WERI-Rb-1 (cell line): ENCODE data around the gene UMODL1.

ENCODE experiments used
- DNase-seq: peaks from one replicate; pipeline ENCODE4 v3.0.0-alpha.2; 2020
- H3K27ac ChIP-seq: fragments of 250-450 bp; sonication (Bioruptor Pico); 2 replicates; pipeline ENCODE4 v1.5.1; 2020; ENCODE audit warnings: mild to moderate bottlenecking, moderate library complexity
- H3K27me3 ChIP-seq: fragments of 250-450 bp; sonication (Bioruptor Pico); 2 replicates; pipeline ENCODE4 v1.5.1; 2021; ENCODE audit warnings: mild to moderate bottlenecking, low read depth, moderate library complexity; ENCODE audit not compliant: insufficient read depth, severe bottlenecking
- H3K36me3 ChIP-seq: fragments of 250-450 bp; sonication (Bioruptor Pico); 2 replicates; pipeline ENCODE4 v1.5.1; 2020; ENCODE audit warnings: mild to moderate bottlenecking, moderate library complexity
- H3K4me3 ChIP-seq: 2 replicates; pipeline ENCODE4 v1.5.1; 2011; ENCODE audit warnings: low read depth, mild to moderate bottlenecking, control low read depth, low read length
- H3K9me3 ChIP-seq: fragments of 250-450 bp; sonication (Bioruptor Pico); 2 replicates; pipeline ENCODE4 v1.5.1; 2021; ENCODE audit warnings: mild to moderate bottlenecking, moderate library complexity; ENCODE audit not compliant: severe bottlenecking
- TF ChIP-seq, protein P1 (sequence below): IDR thresholded peaks from 2 replicates; pipeline ENCODE4 v1.5.1; 2011; ENCODE audit warnings: low read depth, mild to moderate bottlenecking, control low read depth, inconsistent platforms, low read length

The UMODL1 gene

DNA sequence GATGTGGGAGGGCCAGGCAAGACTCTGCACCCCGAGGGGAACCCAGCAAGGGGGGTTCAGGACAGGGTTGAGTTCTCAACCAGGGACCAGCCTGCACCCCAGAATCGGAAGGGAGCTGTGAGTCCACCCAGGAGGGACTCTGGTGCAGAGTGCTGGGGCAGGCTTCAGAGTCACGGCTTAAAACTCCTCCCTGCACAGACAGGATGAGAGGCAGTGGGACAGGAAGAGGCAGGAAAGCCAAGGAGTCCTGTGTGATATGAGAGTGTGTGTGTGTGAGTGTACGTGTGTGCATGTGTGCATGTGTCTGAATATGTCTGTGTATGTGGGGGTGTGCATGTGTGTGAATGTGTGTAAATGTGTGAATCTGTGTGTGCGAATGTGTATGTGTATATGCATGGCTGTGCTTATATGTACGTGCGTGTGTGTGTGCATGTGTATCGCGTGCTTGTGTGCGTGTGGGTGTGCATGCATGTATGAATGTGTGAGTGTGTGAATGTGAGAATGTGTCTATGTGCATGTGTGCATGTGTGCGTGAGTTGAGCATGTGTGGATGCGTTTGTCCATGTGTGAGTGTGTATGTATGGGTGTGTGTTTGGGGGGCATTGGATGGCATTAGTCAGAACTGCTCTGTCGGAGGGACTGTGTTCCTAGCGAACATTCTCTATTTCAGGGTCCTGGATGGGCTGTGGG, 52.2 kb downstream of the UMODL1 start:
- DNase-seq: no peak
- TF ChIP-seq, protein P1, sequence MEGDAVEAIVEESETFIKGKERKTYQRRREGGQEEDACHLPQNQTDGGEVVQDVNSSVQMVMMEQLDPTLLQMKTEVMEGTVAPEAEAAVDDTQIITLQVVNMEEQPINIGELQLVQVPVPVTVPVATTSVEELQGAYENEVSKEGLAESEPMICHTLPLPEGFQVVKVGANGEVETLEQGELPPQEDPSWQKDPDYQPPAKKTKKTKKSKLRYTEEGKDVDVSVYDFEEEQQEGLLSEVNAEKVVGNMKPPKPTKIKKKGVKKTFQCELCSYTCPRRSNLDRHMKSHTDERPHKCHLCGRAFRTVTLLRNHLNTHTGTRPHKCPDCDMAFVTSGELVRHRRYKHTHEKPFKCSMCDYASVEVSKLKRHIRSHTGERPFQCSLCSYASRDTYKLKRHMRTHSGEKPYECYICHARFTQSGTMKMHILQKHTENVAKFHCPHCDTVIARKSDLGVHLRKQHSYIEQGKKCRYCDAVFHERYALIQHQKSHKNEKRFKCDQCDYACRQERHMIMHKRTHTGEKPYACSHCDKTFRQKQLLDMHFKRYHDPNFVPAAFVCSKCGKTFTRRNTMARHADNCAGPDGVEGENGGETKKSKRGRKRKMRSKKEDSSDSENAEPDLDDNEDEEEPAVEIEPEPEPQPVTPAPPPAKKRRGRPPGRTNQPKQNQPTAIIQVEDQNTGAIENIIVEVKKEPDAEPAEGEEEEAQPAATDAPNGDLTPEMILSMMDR: no peak
- Histone ChIP-seq H3K4me3 (no peak overlapping the region), H3K36me3 (no peaks in the 10 kb centered on the region), H3K9me3 (no peaks in the 10 kb centered on the region), H3K27ac (no peak overlapping the region), H3K27me3 (no peaks in the 10 kb centered on the region)

DNA sequence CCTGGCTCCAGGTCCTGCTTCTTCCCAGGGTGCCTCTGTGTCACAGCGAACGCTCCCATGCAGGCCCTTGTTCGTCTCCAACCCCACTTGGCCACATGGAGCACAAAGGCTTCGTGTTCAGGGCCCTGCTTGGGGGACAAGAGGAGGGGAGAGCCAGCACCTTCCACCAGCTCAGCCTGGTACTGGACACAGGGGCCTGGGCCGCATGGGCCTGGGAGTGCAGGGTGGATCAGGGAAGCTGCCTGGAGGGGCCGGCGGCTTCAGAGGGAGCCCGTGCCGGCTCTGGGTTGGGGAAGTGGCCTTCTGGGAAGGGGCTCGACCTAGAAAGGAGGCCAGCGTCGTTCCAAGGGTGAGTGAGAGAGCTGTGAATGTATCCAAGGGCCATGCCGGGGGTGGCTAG, 53.0 kb downstream of the UMODL1 start:
- H3K36me3 ChIP-seq: no peaks in the 10 kb centered on the region
- H3K4me3 ChIP-seq: no peak overlapping the region
- H3K27ac ChIP-seq: no peak overlapping the region
- H3K9me3 ChIP-seq: no peaks in the 10 kb centered on the region
- TF ChIP-seq, protein P1: no peak
- no peak for DNase-seq
- no peaks in the 10 kb centered on the region for H3K27me3 ChIP-seq

DNA sequence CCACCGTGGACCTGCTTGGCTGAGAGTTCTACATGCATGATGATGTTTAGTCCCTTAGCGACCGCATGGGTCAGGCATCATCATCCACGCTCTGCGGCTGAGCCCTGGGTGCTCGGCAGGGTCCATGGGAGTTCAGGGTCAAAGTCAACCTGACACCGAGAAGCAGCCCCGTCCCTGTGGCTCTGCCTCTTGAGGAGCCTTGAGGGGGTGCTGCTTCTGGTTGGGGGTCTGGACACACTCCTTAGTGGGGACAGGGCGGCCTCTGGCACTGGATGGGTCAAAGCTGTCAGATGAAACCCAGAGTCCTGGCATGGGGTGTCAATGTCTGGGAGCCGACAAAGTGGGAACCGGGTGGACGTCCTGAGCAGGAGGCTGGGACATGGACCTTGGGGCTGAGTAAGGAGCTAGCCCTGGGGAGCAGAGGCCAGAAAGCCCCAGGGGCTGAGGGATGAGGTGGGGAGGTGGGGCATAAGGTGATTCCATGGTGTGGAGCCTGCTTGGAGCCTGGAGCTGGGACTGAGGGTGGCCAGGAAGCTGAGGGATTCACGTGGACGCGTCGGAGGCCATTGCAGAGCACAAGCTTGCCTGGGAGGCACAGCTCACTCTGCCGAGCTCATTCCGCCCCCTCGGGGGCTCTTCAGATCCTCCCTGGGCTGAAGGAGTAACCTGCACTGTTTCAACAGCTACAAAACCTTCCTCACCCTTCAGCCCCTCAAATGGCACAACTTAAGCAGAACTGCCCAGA, 53.9 kb downstream of the UMODL1 start:
- H3K9me3 ChIP-seq: no peaks in the 10 kb centered on the region
- no peaks in the 10 kb centered on the region for H3K27me3 ChIP-seq
- no peaks in the 10 kb centered on the region for H3K36me3 ChIP-seq
- TF ChIP-seq, protein P1: no peak
- peak; percentile 15 for DNase-seq
- H3K4me3 ChIP-seq: no peak overlapping the region
- H3K27ac ChIP-seq: peak overlapping the region; percentile 21

DNA sequence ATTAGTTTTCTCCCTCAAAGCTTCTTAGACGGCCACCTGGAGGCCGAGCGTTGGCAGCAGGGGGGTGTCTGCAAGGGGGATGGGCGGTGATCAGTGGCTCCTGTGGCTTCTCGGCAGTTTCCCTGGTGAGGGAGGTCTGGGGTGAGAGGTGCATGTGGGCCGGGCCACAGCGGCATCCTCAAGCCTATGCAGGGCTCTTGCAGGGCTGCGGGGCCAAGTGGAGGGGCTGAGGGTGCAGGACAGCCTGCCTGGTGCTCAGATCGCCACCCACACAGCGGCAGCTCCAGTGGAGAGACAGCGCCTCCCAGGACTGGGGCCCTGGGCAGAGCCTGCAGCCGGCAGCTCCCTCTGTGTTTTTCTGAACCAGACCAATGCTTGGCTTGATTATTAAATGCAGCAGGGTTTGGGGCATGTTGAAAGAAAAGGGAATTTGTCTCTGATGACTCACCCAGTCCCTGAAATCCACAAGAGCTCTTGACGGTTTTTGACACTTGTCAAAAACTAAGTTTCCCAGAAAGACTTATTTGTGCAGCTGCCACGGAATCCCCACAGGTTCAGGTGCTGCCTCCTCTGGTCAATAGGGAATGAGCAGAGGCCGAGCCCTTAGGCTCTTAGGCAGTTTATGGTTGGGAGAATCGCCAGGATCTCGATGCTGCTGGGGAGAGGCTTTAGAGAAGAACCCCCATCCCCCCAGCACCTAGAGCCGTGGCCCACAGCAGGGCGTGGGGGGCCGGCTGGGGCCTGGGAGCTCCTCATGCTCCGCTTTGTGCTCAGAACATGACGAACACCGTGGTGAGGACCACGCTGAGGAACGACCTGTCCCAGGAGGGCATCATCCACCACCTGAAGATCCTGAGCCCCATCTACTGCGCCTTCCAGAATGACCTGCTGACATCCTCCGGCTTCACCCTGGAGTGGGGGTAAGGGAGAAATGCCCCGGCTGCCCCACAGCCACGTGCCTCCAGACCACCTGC, 54.7 kb downstream of the UMODL1 start:
- no peak overlapping the region for H3K4me3 ChIP-seq
- peak; percentile 54 for DNase-seq
- TF ChIP-seq, protein P1: peak; percentile 52

DNA sequence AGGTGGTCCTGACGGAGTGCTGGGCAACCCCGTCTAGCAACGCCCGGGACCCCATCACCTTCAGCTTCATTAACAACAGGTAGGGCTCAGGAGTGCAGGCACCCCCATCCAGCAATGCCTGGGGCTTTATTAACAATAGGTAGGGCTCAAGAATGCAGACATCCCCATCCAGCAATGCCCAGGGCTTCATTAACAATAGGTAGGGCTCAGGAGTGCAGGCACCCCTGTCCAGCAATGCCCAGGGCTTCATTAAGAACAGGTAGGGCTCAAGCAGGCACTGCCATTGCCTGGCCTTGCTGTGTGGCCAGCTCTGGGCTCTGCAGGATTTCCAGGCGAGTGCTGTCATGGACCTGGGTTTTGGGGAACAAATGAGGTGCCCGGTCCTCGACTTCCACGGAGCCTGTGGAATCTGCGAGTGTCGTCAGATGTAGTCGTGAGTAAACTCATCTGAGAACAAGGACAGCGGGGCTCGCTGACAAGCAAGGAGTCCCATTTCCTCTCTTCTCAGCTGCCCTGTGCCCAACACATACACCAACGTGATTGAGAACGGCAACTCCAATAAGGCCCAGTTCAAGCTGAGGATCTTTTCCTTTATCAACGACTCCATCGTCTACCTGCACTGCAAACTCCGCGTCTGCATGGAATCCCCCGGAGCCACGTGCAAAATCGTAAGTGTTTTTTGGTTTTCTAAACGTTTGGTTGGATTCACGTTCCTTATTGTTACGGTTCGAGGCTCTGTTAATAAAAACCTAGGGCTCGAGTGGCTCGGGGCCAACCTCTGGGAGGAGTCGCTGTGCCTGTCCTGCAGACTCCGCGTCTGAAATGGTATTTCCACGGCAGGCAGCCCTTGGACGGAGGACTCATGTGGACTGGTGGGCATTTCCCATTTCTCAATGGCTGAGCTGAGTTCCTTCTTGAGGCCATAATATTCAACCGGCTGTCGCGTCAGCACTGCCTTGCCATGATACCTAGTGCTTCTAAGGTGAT, 56.3 kb downstream of the UMODL1 start:
- H3K9me3 ChIP-seq: no peaks in the 10 kb centered on the region
- TF ChIP-seq, protein P1: no peak
- DNase-seq: no peak
- H3K4me3 ChIP-seq: no peak overlapping the region
- H3K27me3 ChIP-seq: no peaks in the 10 kb centered on the region
- H3K36me3 ChIP-seq: no peaks in the 10 kb centered on the region
- H3K27ac ChIP-seq: no peak overlapping the region

More for the DNA sequence above, 54.7 kb downstream of the UMODL1 start:
- Histone ChIP-seq H3K27me3 (no peaks in the 10 kb centered on the region), H3K27ac (peak overlapping the region; percentile 21), H3K9me3 (no peaks in the 10 kb centered on the region), H3K36me3 (no peaks in the 10 kb centered on the region)
